OCI-LY1 (cell line): ENCODE results near the gene CLECL1.

ENCODE experiments used
- H2AFZ ChIP-seq: fragments of 200-600 bp; sonication (generic), shearing (Covaris generic); 2 replicates; pipeline ENCODE4 v1.6.0; 2014; ENCODE audit warnings: antibody characterized with exemption, mild to moderate bottlenecking, low read length
- H3F3A ChIP-seq: fragments of 200-600 bp; sonication (generic), shearing (Covaris generic); 2 replicates; pipeline ENCODE4 v1.6.0; 2014; ENCODE audit warnings: mild to moderate bottlenecking, antibody characterized with exemption, low read length, moderate library complexity; ENCODE audit not compliant: insufficient read depth
- H3K27ac ChIP-seq: fragments of 200-600 bp; sonication (generic); 2 replicates; pipeline ENCODE4 v1.5.1; 2014; ENCODE audit warnings: low read length, mixed run types, mild to moderate bottlenecking, low read depth; ENCODE audit not compliant: poor library complexity, severe bottlenecking
- H3K27me3 ChIP-seq: fragments of 200-600 bp; sonication (generic); 2 replicates; pipeline ENCODE4 v1.6.0; 2014; ENCODE audit warnings: antibody characterized with exemption, mild to moderate bottlenecking, low read length, moderate library complexity; ENCODE audit not compliant: insufficient read depth
- H3K36me3 ChIP-seq: fragments of 200-600 bp; sonication (generic); 2 replicates; pipeline ENCODE4 v1.6.1; 2014; ENCODE audit warnings: mild to moderate bottlenecking, antibody characterized with exemption, low read length, moderate library complexity, mixed read lengths; ENCODE audit not compliant: insufficient read depth
- H3K4me1 ChIP-seq: fragments of 200-600 bp; sonication (generic); 2 replicates; pipeline ENCODE4 v1.5.1; 2014; ENCODE audit warnings: mild to moderate bottlenecking, low read length, moderate library complexity; ENCODE audit not compliant: insufficient read depth, severe bottlenecking
- H3K4me2 ChIP-seq: fragments of 200-600 bp; sonication (generic), shearing (Covaris generic); 2 replicates; pipeline ENCODE4 v1.6.1; 2014; ENCODE audit warnings: low read length
- H3K4me3 ChIP-seq: fragments of 200-600 bp; sonication (generic); 2 replicates; pipeline ENCODE4 v1.5.1; 2014; ENCODE audit warnings: low read length, low read depth, mild to moderate bottlenecking, mixed read lengths; ENCODE audit not compliant: poor library complexity, severe bottlenecking
- H3K79me2 ChIP-seq: fragments of 200-600 bp; shearing (Covaris generic); 2 replicates; pipeline ENCODE4 v1.6.1; 2016; ENCODE audit warnings: mixed run types, low read length, mixed read lengths; ENCODE audit not compliant: insufficient read depth
- H3K9ac ChIP-seq: fragments of 200-600 bp; sonication (generic), shearing (Covaris generic); 2 replicates; pipeline ENCODE4 v1.6.1; 2014; ENCODE audit warnings: mild to moderate bottlenecking, low read length, mixed read lengths
- H3K9me2 ChIP-seq: fragments of 200-600 bp; sonication (generic), shearing (Covaris generic); 2 replicates; pipeline ENCODE4 v1.6.1; 2014; ENCODE audit warnings: low read depth, mild to moderate bottlenecking, low read length, mixed read lengths
- H3K9me3 ChIP-seq: fragments of 200-600 bp; shearing (Covaris generic); 2 replicates; pipeline ENCODE4 v1.6.1; 2014; ENCODE audit warnings: low read length, mixed read lengths
- H4K20me1 ChIP-seq: fragments of 200-600 bp; sonication (generic), shearing (Covaris generic); 2 replicates; pipeline ENCODE4 v1.6.0; 2016; ENCODE audit warnings: mild to moderate bottlenecking, low read length; ENCODE audit not compliant: insufficient read depth
- EZH2 ChIP-seq: fragments of 200-600 bp; sonication (generic), shearing (Covaris generic); IDR thresholded peaks from 2 replicates; pipeline ENCODE4 v1.8.0; 2017; ENCODE audit warnings: borderline replicate concordance, mixed run types, mild to moderate bottlenecking, antibody characterized with exemption, low read length, moderate library complexity, mixed read lengths
- TF ChIP-seq, protein P1 (sequence below): fragments of 200-600 bp; sonication (generic), shearing (Covaris generic); IDR thresholded peaks from 2 replicates; pipeline ENCODE4 v1.5.1; 2017; ENCODE audit warnings: mild to moderate bottlenecking, antibody characterized with exemption, low read length, moderate library complexity, mixed read lengths

Gene CLECL1

DNA sequence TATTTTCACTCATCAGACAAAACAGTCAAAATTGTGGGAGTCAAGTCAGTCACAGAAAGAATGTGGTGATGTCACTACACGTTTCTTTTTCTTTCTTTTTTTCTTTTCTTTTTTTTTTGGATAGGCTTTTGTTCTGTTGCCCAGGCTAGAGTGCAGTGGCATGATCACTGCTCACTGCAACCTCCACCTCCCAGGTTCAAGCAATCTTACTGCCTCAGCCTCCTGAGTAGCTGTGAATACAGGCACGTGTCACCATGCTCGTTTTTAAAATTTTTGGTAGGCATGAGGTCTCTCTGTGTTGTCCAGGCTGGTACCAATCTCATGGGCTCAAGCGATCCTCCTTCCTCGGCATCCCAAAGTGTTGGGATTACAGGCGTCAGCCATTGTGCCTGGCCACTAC, 2.3 kb downstream of the CLECL1 start:
- no peaks in the 10 kb centered on the region for H3K27me3 ChIP-seq
- no peak overlapping the region for H2AFZ ChIP-seq
- H4K20me1 ChIP-seq: no peaks in the 10 kb centered on the region
- H3K4me2 ChIP-seq: peak overlapping the region; percentile 77
- peaks cover 66% of the 10 kb centered on the region for H3K79me2 ChIP-seq
- peaks cover 4% of the 10 kb centered on the region; the same call in 1 of the 2 replicates for H3F3A ChIP-seq
- H3K9ac ChIP-seq: peak overlapping the region; percentile 85
- TF ChIP-seq EZH2: no peak
- TF ChIP-seq, protein P1, sequence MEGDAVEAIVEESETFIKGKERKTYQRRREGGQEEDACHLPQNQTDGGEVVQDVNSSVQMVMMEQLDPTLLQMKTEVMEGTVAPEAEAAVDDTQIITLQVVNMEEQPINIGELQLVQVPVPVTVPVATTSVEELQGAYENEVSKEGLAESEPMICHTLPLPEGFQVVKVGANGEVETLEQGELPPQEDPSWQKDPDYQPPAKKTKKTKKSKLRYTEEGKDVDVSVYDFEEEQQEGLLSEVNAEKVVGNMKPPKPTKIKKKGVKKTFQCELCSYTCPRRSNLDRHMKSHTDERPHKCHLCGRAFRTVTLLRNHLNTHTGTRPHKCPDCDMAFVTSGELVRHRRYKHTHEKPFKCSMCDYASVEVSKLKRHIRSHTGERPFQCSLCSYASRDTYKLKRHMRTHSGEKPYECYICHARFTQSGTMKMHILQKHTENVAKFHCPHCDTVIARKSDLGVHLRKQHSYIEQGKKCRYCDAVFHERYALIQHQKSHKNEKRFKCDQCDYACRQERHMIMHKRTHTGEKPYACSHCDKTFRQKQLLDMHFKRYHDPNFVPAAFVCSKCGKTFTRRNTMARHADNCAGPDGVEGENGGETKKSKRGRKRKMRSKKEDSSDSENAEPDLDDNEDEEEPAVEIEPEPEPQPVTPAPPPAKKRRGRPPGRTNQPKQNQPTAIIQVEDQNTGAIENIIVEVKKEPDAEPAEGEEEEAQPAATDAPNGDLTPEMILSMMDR: no peak
- H3K36me3 ChIP-seq: 0 out of 2 replicates have a peak, but pooled peaks cover 8% of the 10 kb centered on the region
- peaks cover 57% of the 10 kb centered on the region for H3K4me1 ChIP-seq
- peak overlapping the region; percentile 92 for H3K27ac ChIP-seq
- no peaks in the 10 kb centered on the region for H3K9me3 ChIP-seq
- no peaks in the 10 kb centered on the region for H3K9me2 ChIP-seq
- H3K4me3 ChIP-seq: peak overlapping the region; percentile 71

DNA sequence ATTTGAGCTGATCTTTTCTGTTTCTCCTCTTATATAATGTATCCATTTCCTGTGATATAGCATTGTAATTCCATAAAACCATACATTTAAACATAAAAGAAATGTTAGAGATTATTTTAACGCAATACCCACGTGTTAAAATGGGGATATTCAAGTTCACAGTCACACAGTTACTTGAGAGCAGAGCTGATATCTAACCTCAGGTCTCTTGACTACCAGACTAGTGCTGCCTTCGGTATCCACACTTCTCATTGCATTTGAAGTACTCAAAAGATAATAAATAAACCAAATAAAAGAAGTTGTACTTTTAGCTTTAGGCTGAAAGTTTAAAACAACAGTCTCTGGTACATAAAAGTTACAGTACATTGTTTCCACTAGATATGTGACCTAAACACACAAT, 2.9 kb downstream of the CLECL1 start:
- Histone ChIP-seq H3K4me2 (peak overlapping the region; percentile 77), H3K4me1 (peaks cover 56% of the 10 kb centered on the region), H3K9ac (peak overlapping the region; percentile 85), H2AFZ (no peak overlapping the region), H3K9me2 (no peaks in the 10 kb centered on the region), H3F3A (peaks cover 4% of the 10 kb centered on the region; the same call in 1 of the 2 replicates), H3K4me3 (peak overlapping the region; percentile 71), H3K27ac (peak overlapping the region; percentile 92), H3K79me2 (peaks cover 67% of the 10 kb centered on the region), H3K36me3 (peaks cover 8% of the 10 kb centered on the region; the same call in 1 of the 2 replicates), H3K9me3 (no peaks in the 10 kb centered on the region), H3K27me3 (no peaks in the 10 kb centered on the region), H4K20me1 (no peaks in the 10 kb centered on the region)
- TF ChIP-seq, protein P1: no peak
- TF ChIP-seq EZH2: no peak

DNA sequence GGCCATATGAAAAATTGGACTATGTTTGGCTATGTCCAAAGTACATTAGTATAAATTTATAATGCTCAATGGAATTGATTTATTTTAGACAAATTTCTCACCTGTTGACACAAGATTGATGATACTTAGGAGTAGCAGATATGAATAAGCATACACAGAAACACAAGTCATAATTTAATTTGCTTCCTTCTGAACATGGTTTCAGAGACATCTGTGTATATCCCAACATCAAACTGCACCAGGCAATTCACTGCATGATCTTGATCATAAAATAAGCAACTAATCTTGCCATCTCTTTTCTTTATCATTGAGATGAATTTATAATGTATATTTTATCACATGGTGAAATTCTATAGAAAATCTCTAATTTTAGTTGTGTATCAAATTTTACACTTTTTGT, 3.8 kb downstream of the CLECL1 start:
- Histone ChIP-seq H3K4me3 (peak overlapping the region; percentile 71), H3K9ac (no peak overlapping the region; the same call in 1 of the 2 replicates), H3F3A (peaks cover 4% of the 10 kb centered on the region; the same call in 1 of the 2 replicates), H3K9me3 (no peaks in the 10 kb centered on the region), H4K20me1 (no peaks in the 10 kb centered on the region), H3K27ac (no peak overlapping the region), H3K9me2 (no peaks in the 10 kb centered on the region), H3K36me3 (peaks cover 8% of the 10 kb centered on the region; the same call in 1 of the 2 replicates), H3K79me2 (peaks cover 74% of the 10 kb centered on the region), H3K27me3 (no peaks in the 10 kb centered on the region), H3K4me1 (peaks cover 61% of the 10 kb centered on the region), H3K4me2 (peak overlapping the region; percentile 77), H2AFZ (no peak overlapping the region)
- TF ChIP-seq, protein P1: no peak
- no peak for TF ChIP-seq EZH2
